HepG2 (cell line): ENCODE data around the gene LZTS2. TPM values are rescaled to one million over a fixed set of nuclear protein-coding genes. Genes with fewer than 3 reads are reported as not detected.
A peak's percentile ranks its signal among the peaks of the same experiment; 100 is the strongest.

Source experiments
- CREM ChIP-seq, 2 experiments: sonication (generic) in 1 of 2; formaldehyde crosslinking in 1 of 2; IDR thresholded peaks; 2 replicates each; pipeline versions ENCODE4 v1.4.0 to v1.6.1; 2016 to 2020; ENCODE audit warnings: antibody characterized with exemption in 1 of 2, mild to moderate bottlenecking in 1 of 2, missing genetic modification reagents in 1 of 2
- E2F2 ChIP-seq: sonication (generic); formaldehyde crosslinking; IDR thresholded peaks from 2 replicates; pipeline ENCODE4 v1.4.0; 2020; ENCODE audit warnings: missing genetic modification reagents, borderline replicate concordance
- GMEB2 ChIP-seq: IDR thresholded peaks from 2 replicates; pipeline ENCODE4 v1.6.1; 2016; ENCODE audit warnings: missing biosample characterization, missing genetic modification reagents, low read depth
- HNRNPH1 ChIP-seq: fragments of 200-400 bp; formaldehyde crosslinking; optimal IDR thresholded peaks from 2 replicates; pipeline ENCODE3; 2017; ENCODE audit warnings: mild to moderate bottlenecking, low read depth, low read length
- HOMEZ ChIP-seq: IDR thresholded peaks from 2 replicates; pipeline ENCODE4 v1.6.1; 2016; ENCODE audit warnings: low read depth
- MLXIP ChIP-seq: sonication (generic); formaldehyde crosslinking; IDR thresholded peaks from 2 replicates; pipeline ENCODE4 v1.9.0; 2021; ENCODE audit warnings: missing genetic modification reagents, borderline replicate concordance
- MYC ChIP-seq: sonication (generic); formaldehyde crosslinking; IDR thresholded peaks from 2 replicates; pipeline ENCODE4 v1.9.0; 2021; ENCODE audit warnings: missing genetic modification reagents, borderline replicate concordance
- NFE2 ChIP-seq: sonication (generic); formaldehyde crosslinking; IDR thresholded peaks from 2 replicates; pipeline ENCODE4 v1.4.0; 2020; ENCODE audit warnings: missing genetic modification reagents
- NFKBIZ ChIP-seq: IDR thresholded peaks from 2 replicates; pipeline ENCODE4 v1.6.1; 2018; ENCODE audit warnings: missing genetic modification reagents, missing compliant biosample characterization
- PRDM10 ChIP-seq: sonication (generic); formaldehyde crosslinking; IDR thresholded peaks from 2 replicates; pipeline ENCODE4 v1.4.0; 2020; ENCODE audit warnings: low read depth, missing genetic modification reagents
- PTBP1 ChIP-seq: fragments of 200-400 bp; formaldehyde crosslinking; IDR thresholded peaks from 2 replicates; pipeline ENCODE4 v1.6.1; 2018; ENCODE audit warnings: low read length, low read depth; ENCODE audit not compliant: poor library complexity, severe bottlenecking
- SMARCE1 ChIP-seq: fragments of 450-650 bp; IDR thresholded peaks from 2 replicates; pipeline ENCODE4 v1.6.1; 2017; ENCODE audit warnings: borderline replicate concordance
- STAG1 ChIP-seq: sonication (generic); formaldehyde crosslinking; IDR thresholded peaks from 2 replicates; pipeline ENCODE4 v1.4.0; 2020; ENCODE audit warnings: missing genetic modification reagents
- ZBTB7B ChIP-seq: sonication (generic); formaldehyde crosslinking; IDR thresholded peaks from 2 replicates; pipeline ENCODE4 v1.4.0; 2020; ENCODE audit warnings: missing genetic modification reagents
- ZKSCAN5 ChIP-seq: sonication (generic); formaldehyde crosslinking; IDR thresholded peaks from 2 replicates; pipeline ENCODE4 v1.5.1; 2020; ENCODE audit warnings: mild to moderate bottlenecking, missing genetic modification reagents
- ZNF124 ChIP-seq: sonication (generic); formaldehyde crosslinking; IDR thresholded peaks from 2 replicates; pipeline ENCODE4 v1.4.0; 2020; ENCODE audit warnings: missing genetic modification reagents
- ZNF230 ChIP-seq: sonication (generic); formaldehyde crosslinking; IDR thresholded peaks from 2 replicates; pipeline ENCODE4 v1.4.0; 2020; ENCODE audit warnings: mild to moderate bottlenecking, missing genetic modification reagents
- ZNF709 ChIP-seq: sonication (generic); formaldehyde crosslinking; IDR thresholded peaks from 2 replicates; pipeline ENCODE4 v1.5.0; 2020; ENCODE audit warnings: mild to moderate bottlenecking, missing genetic modification reagents
- ZNF83 ChIP-seq: sonication (generic); formaldehyde crosslinking; IDR thresholded peaks from 2 replicates; pipeline ENCODE4 v1.4.0; 2020; ENCODE audit warnings: missing genetic modification reagents, mild to moderate bottlenecking, borderline replicate concordance
- polyA plus RNA-seq, 8 experiments: library from polyadenylated mRNA; depleted of rRNA in 3 of 8; stranded (reverse) in 7 of 8; unstranded in 1 of 8; fragments of >200 nt; fragmentation: Illumina TruSeq in 4 of 8; extraction: Trizol in 4 of 8; gene quantifications; 2 replicates each; pipeline versions ENCODE4 v1.2.1 to v1.2.3, GENCODE V29; 2011 to 2016; ENCODE audit warnings: low read depth in 4 of 8, missing spikeins in 1 of 8, mixed read lengths in 1 of 8; ENCODE audit not compliant: insufficient read depth in 1 of 8
- total RNA-seq, 5 experiments: library from RNA; depleted of rRNA; stranded (reverse); fragments of >200 nt; fragmentation: Illumina TruSeq; extraction: Trizol; gene quantifications; 2 replicates each; pipeline ENCODE4 v1.2.3, GENCODE V29; 2016; ENCODE audit warnings: low read depth in 1 of 5

Gene LZTS2
- total and polyA plus RNA-seq, 2 of the 13 experiments (the other 11 are each of a cell fraction or from before 2014, with no cell fraction given): 43.6 to 65.6 TPM

GRCh38 chr10:101042667-101043362, 43.2 kb downstream of the LZTS2 start (continued):
- TF ChIP-seq PRDM10: no peak
- no peak for TF ChIP-seq SMARCE1
- no peak for TF ChIP-seq ZNF124
- TF ChIP-seq ZKSCAN5: no peak
- TF ChIP-seq NFKBIZ (CRISPR knock-in tag): no peak
- TF ChIP-seq MLXIP: no peak
- no peak for TF ChIP-seq NFE2 (CRISPR knock-in tag)
- TF ChIP-seq STAG1 (CRISPR knock-in tag): no peak
- TF ChIP-seq CREM (IDR thresholded peaks at IDR 0.05): peak; percentile 35
- TF ChIP-seq CREM (CRISPR knock-in tag; IDR thresholded peaks at IDR 0.05): no peak
- TF ChIP-seq E2F2 (CRISPR knock-in tag): no peak
- TF ChIP-seq HNRNPH1: no peak
- TF ChIP-seq ZNF230 (CRISPR knock-in tag): peak; percentile 53; the same call in 1 of the 2 replicates
- TF ChIP-seq MYC: peak; percentile 64; the same call in 1 of the 2 replicates
- TF ChIP-seq HOMEZ (CRISPR knock-in tag): no peak
- TF ChIP-seq PTBP1: no peak
- TF ChIP-seq ZBTB7B (CRISPR knock-in tag): no peak
- no peak for TF ChIP-seq ZNF83 (CRISPR knock-in tag)
- no peak for TF ChIP-seq GMEB2
- TF ChIP-seq ZNF709 (CRISPR knock-in tag): no peak; the same call in 1 of the 2 replicates
